HUES48 (cell line): ENCODE measurements around the gene ZNF521.
A peak's percentile ranks its signal among the peaks of the same experiment; 100 is the strongest.
"Not testable (repeated sequence)": the region's sequence is repeated elsewhere in the genome, so short reads cannot be mapped to it uniquely, and the experiment has no call there.

Source experiments
- H3K27ac ChIP-seq: one replicate; pipeline ENCODE4 v1.7.0; 2013; ENCODE audit warnings: low read depth, low read length, inconsistent platforms
- H3K27me3 ChIP-seq: 2 replicates; pipeline ENCODE4 v1.6.1; 2013; ENCODE audit warnings: mild to moderate bottlenecking, low read length; ENCODE audit not compliant: control insufficient read depth, insufficient read depth
- H3K36me3 ChIP-seq: 2 replicates; pipeline ENCODE4 v1.6.1; 2013; ENCODE audit warnings: low read length; ENCODE audit not compliant: control insufficient read depth, insufficient read depth
- H3K4me1 ChIP-seq: 2 replicates; pipeline ENCODE4 v1.6.1; 2013; ENCODE audit warnings: mild to moderate bottlenecking, low read length; ENCODE audit not compliant: control insufficient read depth, insufficient read depth
- H3K4me3 ChIP-seq: 2 replicates; pipeline ENCODE4 v1.5.1; 2013; ENCODE audit warnings: mild to moderate bottlenecking, low read depth, low read length
- H3K9ac ChIP-seq: 2 replicates; pipeline ENCODE4 v1.6.1; 2013; ENCODE audit warnings: mild to moderate bottlenecking, low read depth, low read length, moderate library complexity
- H3K9me3 ChIP-seq: 2 replicates; pipeline ENCODE4 v1.6.1; 2013; ENCODE audit warnings: low read length; ENCODE audit not compliant: control insufficient read depth, insufficient read depth

Gene ZNF521

DNA sequence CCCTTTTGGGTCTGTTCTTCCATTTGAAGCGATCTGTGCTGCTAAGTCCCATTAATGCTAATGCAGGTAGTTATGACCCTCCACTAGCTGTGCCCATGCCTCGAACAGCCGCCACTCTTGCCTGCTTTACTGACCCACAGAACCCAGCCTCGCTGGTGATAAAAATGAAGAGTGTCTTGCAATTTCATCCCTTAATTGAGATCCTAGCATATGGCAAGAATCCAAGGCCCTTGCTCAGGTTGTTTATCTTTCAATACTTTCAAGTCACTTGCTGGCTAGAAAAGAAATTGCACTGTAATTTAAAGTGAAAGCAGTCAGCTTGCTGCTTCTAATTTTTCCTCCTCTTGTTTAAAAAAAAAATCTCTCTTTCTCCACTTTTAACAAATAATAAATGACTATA lies 73.6 kb downstream of the ZNF521 start:
- Histone ChIP-seq H3K9ac (no peak overlapping the region), H3K36me3 (no peaks in the 10 kb centered on the region), H3K27me3 (no peaks in the 10 kb centered on the region), H3K4me1 (peaks cover 24% of the 10 kb centered on the region), H3K27ac (no peak overlapping the region), H3K4me3 (no peak overlapping the region), H3K9me3 (no peaks in the 10 kb centered on the region)

DNA sequence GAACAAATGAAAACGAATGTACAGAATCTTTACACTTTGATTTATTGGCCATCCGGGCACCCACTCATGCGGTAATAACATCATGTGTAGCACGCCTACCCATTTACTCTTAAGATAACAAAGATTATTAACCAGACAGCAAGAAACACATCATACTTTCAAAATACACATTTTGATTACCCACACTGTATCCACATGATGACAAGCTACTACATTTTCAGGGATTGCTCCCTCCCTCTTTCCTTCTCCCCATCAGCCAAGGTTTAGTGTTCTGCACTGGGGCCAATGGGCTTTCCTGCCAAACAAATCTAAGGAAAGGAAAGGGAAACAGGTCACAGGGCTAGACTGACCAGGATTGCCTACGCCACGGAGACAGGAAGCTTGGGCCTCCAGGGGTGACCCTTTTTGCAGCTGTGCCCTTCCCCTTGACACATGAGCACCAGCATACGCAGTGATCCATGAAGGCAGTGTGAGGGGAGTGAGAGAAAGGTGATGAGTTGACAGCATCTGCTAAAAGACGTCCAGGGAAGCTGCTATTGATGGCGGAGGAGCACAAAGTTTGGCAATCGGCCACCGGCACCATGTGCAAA lies 76.5 kb downstream of the ZNF521 start:
- no peaks in the 10 kb centered on the region for H3K36me3 ChIP-seq
- H3K27me3 ChIP-seq = no peaks in the 10 kb centered on the region
- no peak overlapping the region for H3K27ac ChIP-seq
- no peaks in the 10 kb centered on the region for H3K9me3 ChIP-seq
- H3K4me3 ChIP-seq = no peak overlapping the region
- H3K9ac ChIP-seq = no peak overlapping the region
- H3K4me1 ChIP-seq = no peaks in the 10 kb centered on the region

DNA sequence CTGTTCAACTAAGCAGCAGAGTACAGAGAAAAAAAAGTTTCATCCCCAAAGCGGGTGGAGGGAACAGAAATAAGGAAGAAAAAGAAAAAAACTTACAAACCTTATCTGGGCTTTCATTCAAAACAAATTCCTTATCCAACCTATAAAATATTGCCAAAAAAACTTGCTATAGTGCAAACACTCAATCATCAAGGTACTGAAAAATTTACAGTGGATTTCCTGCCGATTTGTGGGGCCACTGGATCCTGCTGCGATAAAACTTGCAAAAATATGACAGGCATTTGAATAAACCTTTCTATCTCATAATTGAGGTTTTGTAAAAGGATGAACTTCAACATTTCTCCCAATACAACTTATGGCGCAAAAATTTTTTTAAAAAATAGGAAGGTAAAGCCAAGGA lies 77.0 kb downstream of the ZNF521 start:
- Histone ChIP-seq H3K9ac (no peak overlapping the region), H3K4me3 (no peak overlapping the region), H3K27me3 (no peaks in the 10 kb centered on the region), H3K36me3 (no peaks in the 10 kb centered on the region), H3K27ac (no peak overlapping the region), H3K4me1 (no peaks in the 10 kb centered on the region), H3K9me3 (no peaks in the 10 kb centered on the region)

DNA sequence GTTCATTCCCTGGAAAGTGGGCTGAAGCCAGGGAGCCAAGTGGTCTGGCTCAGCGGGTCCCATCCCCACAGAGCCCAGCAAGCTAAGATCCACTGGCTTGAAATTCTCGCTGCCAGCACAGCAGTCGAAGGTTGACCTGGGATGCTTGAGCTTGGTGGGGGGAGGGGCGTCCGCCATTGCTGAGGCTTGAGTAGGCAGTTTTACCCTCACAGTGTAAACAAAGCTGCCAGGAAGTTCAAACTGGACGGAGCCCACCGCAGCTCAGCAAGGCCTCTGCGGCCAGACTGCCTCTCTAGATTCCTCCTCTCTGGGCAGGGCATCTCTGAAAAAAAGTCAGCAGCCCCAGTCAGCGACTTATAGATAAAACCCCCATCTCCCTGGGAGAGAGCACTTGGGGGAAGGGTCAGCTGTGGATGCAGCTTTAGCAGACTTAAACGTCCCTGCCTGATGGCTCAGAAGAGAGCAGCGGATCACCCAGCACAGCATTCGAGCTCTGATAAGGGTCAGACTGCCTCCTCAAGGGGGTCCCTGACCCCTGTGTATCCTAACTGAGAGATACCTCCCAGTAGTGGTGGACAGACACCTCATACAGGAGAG lies 84.9 kb downstream of the ZNF521 start:
- Histone ChIP-seq H3K4me1 (peaks cover 21% of the 10 kb centered on the region), H3K27ac (peak overlapping the region; percentile 51)
- not testable (repeated sequence) for H3K27me3 ChIP-seq, H3K9ac ChIP-seq, H3K36me3 ChIP-seq, H3K9me3 ChIP-seq, H3K4me3 ChIP-seq

DNA sequence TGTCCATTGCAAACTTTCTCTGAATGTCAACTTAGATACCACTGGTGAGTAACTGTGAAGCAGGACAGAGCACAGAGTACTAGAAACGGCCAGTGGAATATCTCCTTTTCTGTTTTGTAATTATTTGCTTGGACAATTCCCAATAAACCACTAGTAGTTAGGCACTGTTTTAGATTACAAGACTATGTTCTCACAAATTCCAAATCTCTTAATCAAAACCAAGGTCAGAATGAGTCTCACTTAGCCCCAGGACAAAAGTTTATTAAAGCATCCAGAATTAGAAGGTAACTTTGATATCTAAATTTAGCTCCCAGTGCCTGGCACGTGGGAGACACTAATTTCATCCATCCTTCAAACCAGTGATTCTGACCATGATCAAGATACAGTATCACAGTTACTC lies 89.0 kb downstream of the ZNF521 start:
- H3K9me3 ChIP-seq = no peaks in the 10 kb centered on the region
- no peak overlapping the region for H3K27ac ChIP-seq
- H3K27me3 ChIP-seq = no peaks in the 10 kb centered on the region
- no peak overlapping the region for H3K9ac ChIP-seq
- H3K36me3 ChIP-seq = no peaks in the 10 kb centered on the region
- H3K4me1 ChIP-seq = peaks cover 21% of the 10 kb centered on the region
- no peak overlapping the region for H3K4me3 ChIP-seq

DNA sequence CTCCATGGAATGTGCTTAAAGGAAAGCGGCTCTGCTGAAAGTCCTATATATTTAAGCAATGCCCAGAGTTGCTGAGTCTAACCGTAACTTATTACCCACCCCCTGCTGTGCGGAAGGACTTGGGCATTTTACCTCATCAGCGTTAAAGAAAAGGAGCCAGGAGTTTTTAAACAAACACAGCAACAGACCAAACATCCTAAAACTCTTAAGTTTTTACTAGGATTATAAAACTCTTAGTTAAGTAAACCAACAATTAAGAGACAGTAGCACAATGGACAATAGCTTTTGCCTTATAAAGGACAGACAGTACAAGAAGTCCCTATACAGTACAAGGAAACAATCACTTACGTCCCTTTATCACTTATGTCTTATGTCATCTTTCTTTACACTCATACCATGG lies 90.2 kb downstream of the ZNF521 start:
- H3K27me3 ChIP-seq = no peaks in the 10 kb centered on the region
- H3K4me1 ChIP-seq = peaks cover 12% of the 10 kb centered on the region; the same call in 1 of the 2 replicates
- no peak overlapping the region for H3K4me3 ChIP-seq
- no peaks in the 10 kb centered on the region for H3K36me3 ChIP-seq
- no peak overlapping the region for H3K27ac ChIP-seq
- no peaks in the 10 kb centered on the region for H3K9me3 ChIP-seq
- H3K9ac ChIP-seq = no peak overlapping the region

DNA sequence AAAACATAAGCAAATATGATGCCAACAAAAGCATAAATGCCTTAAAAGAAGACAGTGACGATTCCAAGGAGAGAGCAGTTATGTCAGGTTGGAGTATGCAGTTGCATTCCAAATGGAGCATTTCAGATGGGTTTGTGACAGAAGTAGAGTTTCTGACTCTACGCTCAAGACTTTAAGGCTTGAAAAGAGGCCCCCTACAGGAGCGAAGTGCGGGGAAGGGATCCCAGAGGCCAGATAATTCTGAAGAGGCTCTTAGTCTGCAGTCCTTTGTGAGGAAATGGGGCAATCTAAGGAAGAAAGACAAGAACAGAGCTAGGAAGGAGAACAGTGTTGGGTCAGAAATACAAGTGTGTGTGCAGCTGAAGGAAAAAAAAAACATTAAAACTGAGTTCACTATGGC lies 95.5 kb downstream of the ZNF521 start:
- no peak overlapping the region for H3K9ac ChIP-seq
- no peaks in the 10 kb centered on the region for H3K27me3 ChIP-seq
- no peaks in the 10 kb centered on the region for H3K4me1 ChIP-seq
- H3K9me3 ChIP-seq = no peaks in the 10 kb centered on the region
- H3K36me3 ChIP-seq = no peaks in the 10 kb centered on the region
- H3K4me3 ChIP-seq = no peak overlapping the region
- H3K27ac ChIP-seq = no peak overlapping the region

DNA sequence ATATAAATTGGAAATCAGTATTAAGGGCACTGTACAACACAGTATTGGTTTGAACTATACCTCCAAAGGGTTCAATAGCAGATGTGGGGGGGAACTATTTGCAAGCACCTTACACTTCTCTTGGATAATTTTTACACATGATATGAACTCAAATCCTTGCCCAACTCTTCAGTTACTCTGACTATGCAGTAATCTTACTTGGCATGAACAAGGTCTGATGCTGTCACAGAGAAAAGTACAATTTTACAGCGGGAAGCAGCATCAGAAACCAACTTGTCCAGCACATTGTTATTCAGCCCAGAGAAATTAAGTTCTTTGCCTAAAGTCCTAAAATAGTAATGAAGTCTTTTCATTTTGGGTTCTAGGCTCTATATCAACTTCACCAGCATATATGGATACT lies 98.2 kb downstream of the ZNF521 start:
- Histone ChIP-seq H3K9me3 (no peaks in the 10 kb centered on the region), H3K27me3 (no peaks in the 10 kb centered on the region), H3K4me1 (no peaks in the 10 kb centered on the region), H3K9ac (no peak overlapping the region), H3K27ac (no peak overlapping the region), H3K4me3 (no peak overlapping the region), H3K36me3 (no peaks in the 10 kb centered on the region)

DNA sequence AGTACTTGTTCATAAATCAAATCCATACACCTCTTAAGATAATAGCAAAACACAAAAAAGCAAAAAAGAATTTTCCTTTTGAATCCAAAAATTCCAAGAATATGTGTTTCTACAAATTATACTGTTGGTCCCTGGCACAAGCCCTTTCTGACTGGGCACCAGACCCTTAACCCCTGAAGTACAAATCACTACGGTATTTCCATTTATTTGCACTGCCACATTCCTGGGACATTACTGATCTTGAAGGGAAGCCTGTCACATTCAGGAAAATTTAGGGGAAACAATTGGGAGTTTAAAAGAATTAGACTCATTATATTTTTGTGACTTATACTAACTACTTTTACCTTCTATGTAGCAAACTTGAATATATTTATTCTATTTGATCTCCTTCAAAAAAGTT lies 98.8 kb downstream of the ZNF521 start:
- Histone ChIP-seq H3K9ac (no peak overlapping the region), H3K4me1 (no peaks in the 10 kb centered on the region), H3K4me3 (no peak overlapping the region), H3K27ac (no peak overlapping the region), H3K27me3 (no peaks in the 10 kb centered on the region), H3K36me3 (no peaks in the 10 kb centered on the region), H3K9me3 (no peaks in the 10 kb centered on the region)

DNA sequence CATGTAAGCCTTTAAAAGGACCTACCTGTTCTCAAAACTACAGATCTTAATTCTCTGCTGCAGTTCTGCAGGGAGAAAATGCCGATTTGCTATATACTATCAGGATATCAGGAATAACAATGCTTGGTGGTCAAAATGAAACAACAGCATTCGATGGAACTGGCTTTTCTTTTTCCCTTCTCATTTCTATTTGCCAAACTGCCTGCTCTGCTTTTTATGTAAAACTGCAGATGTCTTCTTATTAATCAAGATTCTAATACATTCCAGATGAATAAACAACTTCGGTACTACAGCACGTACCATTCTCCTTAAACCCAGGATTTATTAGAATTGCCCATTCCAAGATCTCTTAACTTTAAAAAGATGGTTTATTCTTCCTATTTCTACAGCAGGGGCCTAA lies 100.9 kb downstream of the ZNF521 start:
- Histone ChIP-seq H3K27ac (no peak overlapping the region), H3K9me3 (no peaks in the 10 kb centered on the region), H3K4me1 (no peaks in the 10 kb centered on the region), H3K4me3 (no peak overlapping the region), H3K27me3 (no peaks in the 10 kb centered on the region), H3K36me3 (no peaks in the 10 kb centered on the region), H3K9ac (no peak overlapping the region)

DNA sequence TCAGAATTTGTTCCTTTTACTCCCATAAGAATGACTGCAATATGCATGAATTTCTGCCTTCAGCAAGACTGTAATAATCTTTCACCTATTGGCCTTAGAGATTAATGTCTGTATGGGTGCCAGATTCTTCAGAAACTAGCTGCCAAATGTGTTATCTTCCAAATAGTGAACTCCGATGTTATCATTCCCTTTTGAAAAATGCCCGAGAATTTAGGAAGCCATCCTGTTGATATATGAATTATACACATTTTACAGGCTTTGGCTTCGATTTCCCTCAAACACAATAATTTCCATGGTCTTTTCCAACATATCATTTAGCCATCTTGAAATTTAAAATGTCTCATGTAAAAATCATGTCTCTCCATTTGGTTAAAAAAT lies 101.5 kb downstream of the ZNF521 start:
- no peak overlapping the region for H3K27ac ChIP-seq
- no peak overlapping the region for H3K4me3 ChIP-seq
- no peaks in the 10 kb centered on the region for H3K27me3 ChIP-seq
- no peaks in the 10 kb centered on the region for H3K4me1 ChIP-seq
- no peaks in the 10 kb centered on the region for H3K9me3 ChIP-seq
- H3K9ac ChIP-seq = no peak overlapping the region
- no peaks in the 10 kb centered on the region for H3K36me3 ChIP-seq
